ENCODE measurements around the gene NLGN4X.

The NLGN4X gene

DNA sequence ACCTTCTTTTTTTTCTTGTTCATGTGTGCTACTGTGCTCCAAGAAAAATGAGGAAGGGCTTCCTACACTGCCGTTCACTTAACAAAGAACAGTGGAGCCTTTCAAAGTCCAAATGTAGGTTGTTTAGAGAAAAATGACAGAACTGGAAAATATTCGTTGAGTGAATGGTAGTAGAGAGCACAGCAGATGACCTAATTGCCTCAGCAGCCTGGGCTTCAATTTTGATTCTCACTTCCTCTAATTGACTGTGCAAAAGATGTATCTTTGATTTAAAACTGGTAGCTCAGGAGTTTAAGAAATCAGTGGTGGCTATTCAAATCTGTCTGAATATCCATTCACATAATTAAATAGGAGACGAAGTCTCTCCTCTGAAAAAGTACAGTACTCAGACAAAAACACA is 5.2 kb downstream of the NLGN4X start:
- Histone ChIP-seq H3K79me1 (ENCODE audit: low read length) (no peaks in the 10 kb centered on the region), H2BK5ac (ENCODE audit: low read length) (no peak overlapping the region), H3K4me3 (ENCODE audit: low read length) (no peak overlapping the region), H3K27me3 (ENCODE audit: insufficient read depth, low read length, poor library complexity) (no peaks in the 10 kb centered on the region), H3K4me2 (ENCODE audit: low read length) (no peak overlapping the region), H3K56ac (ENCODE audit: low read length) (no peak overlapping the region), H4K8ac (ENCODE audit: low read depth, low read length) (no peak overlapping the region), H3K4me1 (ENCODE audit: control insufficient read depth, low read depth, low read length) (no peaks in the 10 kb centered on the region), H2BK15ac (replicated peaks; ENCODE audit: low read depth) (no peak overlapping the region), H2AK5ac (ENCODE audit: low read length) (no peak overlapping the region), H3K18ac (ENCODE audit: low read length) (no peak overlapping the region), H3K23ac (ENCODE audit: low read length) (no peak overlapping the region), H3K79me2 (ENCODE audit: control insufficient read depth, insufficient read depth, low read length) (peaks cover 45% of the 10 kb centered on the region), H3K9ac (ENCODE audit: low read length) (no peak overlapping the region), H3K27ac (ENCODE audit: low read depth, low read length) (no peak overlapping the region), H3K4ac (ENCODE audit: low read depth, low read length) (no peak overlapping the region), H2BK120ac (ENCODE audit: low read depth, low read length) (no peak overlapping the region), H3K36me3 (ENCODE audit: control insufficient read depth, insufficient read depth, low read length) (no peaks in the 10 kb centered on the region), H4K5ac (ENCODE audit: low read length) (no peak overlapping the region)
- no peak for DNase-seq
- no CpG with 5 or more reads among the region's 3 CpGs for WGBS (ENCODE audit: extremely low coverage, insufficient coverage, low lambda C conversion rate)

DNA sequence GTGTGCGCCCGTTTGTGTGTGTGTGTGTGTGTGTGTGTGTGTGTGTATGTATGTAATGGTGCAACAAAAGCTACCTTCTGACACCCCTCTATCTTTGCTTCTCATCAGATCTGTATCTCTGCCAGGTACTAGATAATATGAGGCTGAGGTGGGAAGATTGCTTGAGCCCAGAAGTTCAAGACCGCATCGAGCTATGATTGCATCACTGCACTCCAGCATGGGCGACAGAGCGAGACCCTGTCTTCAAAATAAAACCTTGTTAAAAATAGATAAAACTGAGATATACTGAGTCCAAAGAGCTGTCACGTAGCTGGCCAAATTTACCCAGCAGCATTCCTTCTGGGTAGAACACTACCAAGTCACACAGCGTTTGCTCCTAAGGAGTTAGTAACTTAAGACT is 18.4 kb downstream of the NLGN4X start:
- Histone ChIP-seq H3K79me1 (ENCODE audit: low read length) (no peaks in the 10 kb centered on the region), H3K27me3 (ENCODE audit: insufficient read depth, low read length, poor library complexity) (no peaks in the 10 kb centered on the region), H2BK5ac (ENCODE audit: low read length) (no peak overlapping the region), H4K8ac (ENCODE audit: low read depth, low read length) (no peak overlapping the region), H3K4me3 (ENCODE audit: low read length) (no peak overlapping the region), H2BK15ac (replicated peaks; ENCODE audit: low read depth) (no peak overlapping the region), H3K36me3 (ENCODE audit: control insufficient read depth, insufficient read depth, low read length) (no peaks in the 10 kb centered on the region), H3K27ac (ENCODE audit: low read depth, low read length) (no peak overlapping the region), H3K79me2 (ENCODE audit: control insufficient read depth, insufficient read depth, low read length) (peaks cover 53% of the 10 kb centered on the region), H3K56ac (ENCODE audit: low read length) (no peak overlapping the region), H3K4ac (ENCODE audit: low read depth, low read length) (no peak overlapping the region), H3K4me2 (ENCODE audit: low read length) (no peak overlapping the region), H2BK120ac (ENCODE audit: low read depth, low read length) (no peak overlapping the region), H3K9ac (ENCODE audit: low read length) (no peak overlapping the region), H3K18ac (ENCODE audit: low read length) (no peak overlapping the region), H4K5ac (ENCODE audit: low read length) (no peak overlapping the region), H3K4me1 (ENCODE audit: control insufficient read depth, low read depth, low read length) (no peaks in the 10 kb centered on the region), H3K23ac (ENCODE audit: low read length) (no peak overlapping the region), H2AK5ac (ENCODE audit: low read length) (no peak overlapping the region)
- no peak for DNase-seq
- no CpG with 5 or more reads among the region's 8 CpGs for WGBS (ENCODE audit: extremely low coverage, insufficient coverage, low lambda C conversion rate)

DNA sequence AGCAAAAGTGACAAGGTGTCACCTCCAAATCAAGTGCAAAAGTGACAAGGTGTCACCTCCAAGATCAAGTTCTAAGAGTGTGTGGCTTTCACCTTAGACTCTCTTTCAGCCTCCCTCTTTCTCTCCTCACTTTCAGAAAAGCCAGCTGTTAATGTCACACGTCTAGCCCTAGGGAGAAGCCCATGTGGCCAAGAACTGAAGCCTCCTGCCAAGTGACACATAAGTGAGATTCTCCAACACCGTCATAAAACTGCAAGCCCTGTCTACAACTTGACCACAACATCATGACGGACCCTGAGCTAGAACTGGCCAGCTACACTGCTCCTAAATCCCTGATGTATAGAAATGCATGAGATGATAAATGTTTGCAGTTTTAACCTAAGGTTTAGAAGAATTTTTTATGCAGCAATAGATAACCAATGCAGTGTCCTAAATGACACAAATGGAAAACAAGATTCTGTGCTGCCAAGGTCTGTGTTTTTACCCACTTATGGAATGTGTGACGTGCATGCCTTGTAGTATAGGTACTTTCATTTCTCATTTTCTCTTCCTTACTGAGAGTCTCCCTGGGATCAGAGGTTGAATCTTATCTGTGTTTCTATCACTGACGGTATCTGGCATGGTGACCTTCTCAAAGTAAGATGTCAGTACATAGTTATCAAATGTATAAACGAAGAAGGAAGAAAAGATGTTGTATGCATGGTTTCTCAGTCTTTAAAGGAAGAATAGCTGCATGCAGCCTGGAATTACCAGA is 25.0 kb downstream of the NLGN4X start:
- Histone ChIP-seq H3K4me2 (ENCODE audit: low read length) (no peak overlapping the region), H3K4me3 (ENCODE audit: low read length) (no peak overlapping the region), H2BK120ac (ENCODE audit: low read depth, low read length) (no peak overlapping the region), H3K4ac (ENCODE audit: low read depth, low read length) (no peak overlapping the region), H3K9ac (ENCODE audit: low read length) (no peak overlapping the region), H3K23ac (ENCODE audit: low read length) (no peak overlapping the region), H2BK5ac (ENCODE audit: low read length) (no peak overlapping the region), H3K56ac (ENCODE audit: low read length) (no peak overlapping the region), H4K5ac (ENCODE audit: low read length) (no peak overlapping the region), H4K8ac (ENCODE audit: low read depth, low read length) (no peak overlapping the region), H3K27me3 (ENCODE audit: insufficient read depth, low read length, poor library complexity) (no peaks in the 10 kb centered on the region), H3K18ac (ENCODE audit: low read length) (no peak overlapping the region), H2AK5ac (ENCODE audit: low read length) (no peak overlapping the region), H3K36me3 (ENCODE audit: control insufficient read depth, insufficient read depth, low read length) (no peaks in the 10 kb centered on the region), H3K27ac (ENCODE audit: low read depth, low read length) (no peak overlapping the region), H2BK15ac (replicated peaks; ENCODE audit: low read depth) (no peak overlapping the region), H3K4me1 (ENCODE audit: control insufficient read depth, low read depth, low read length) (no peaks in the 10 kb centered on the region), H3K79me2 (ENCODE audit: control insufficient read depth, insufficient read depth, low read length) (peaks cover 49% of the 10 kb centered on the region), H3K79me1 (ENCODE audit: low read length) (no peaks in the 10 kb centered on the region)
- no CpG with 5 or more reads among the region's 6 CpGs for whole genome bisulfite sequencing (ENCODE audit: extremely low coverage, insufficient coverage, low lambda C conversion rate)
- DNase-seq: peak; percentile 51

- H2AK5ac ChIP-seq (ENCODE audit: low read length): no peak overlapping the region
- no CpG with 5 or more reads among the region's 2 CpGs for whole genome bisulfite sequencing (ENCODE audit: extremely low coverage, insufficient coverage, low lambda C conversion rate)
Observed at GRCh38 chrX:6199486-6199885, 29.2 kb downstream of the NLGN4X start.

GRCh38 chrX:6187256-6187655 is 41.4 kb downstream of the NLGN4X start:
- no peak overlapping the region for H3K18ac ChIP-seq (ENCODE audit: low read length)
- H3K79me2 ChIP-seq (ENCODE audit: control insufficient read depth, insufficient read depth, low read length): peaks cover 13% of the 10 kb centered on the region
- no peak overlapping the region for H3K9ac ChIP-seq (ENCODE audit: low read length)
- H2BK5ac ChIP-seq (ENCODE audit: low read length): no peak overlapping the region
- no peak overlapping the region for H2AK5ac ChIP-seq (ENCODE audit: low read length)
- no peak overlapping the region for H3K56ac ChIP-seq (ENCODE audit: low read length)
- H3K4me1 ChIP-seq (ENCODE audit: control insufficient read depth, low read depth, low read length): no peaks in the 10 kb centered on the region
- no peak overlapping the region for H3K23ac ChIP-seq (ENCODE audit: low read length)
- no peak overlapping the region for H4K8ac ChIP-seq (ENCODE audit: low read depth, low read length)
- no peaks in the 10 kb centered on the region for H3K27me3 ChIP-seq (ENCODE audit: insufficient read depth, low read length, poor library complexity)
- H4K5ac ChIP-seq (ENCODE audit: low read length): no peak overlapping the region
- no peaks in the 10 kb centered on the region for H3K79me1 ChIP-seq (ENCODE audit: low read length)
- no peak overlapping the region for H3K4ac ChIP-seq (ENCODE audit: low read depth, low read length)
- H3K4me3 ChIP-seq (ENCODE audit: low read length): no peak overlapping the region
- no peak overlapping the region for H3K27ac ChIP-seq (ENCODE audit: low read depth, low read length)
- no peak for DNase-seq
- H3K36me3 ChIP-seq (ENCODE audit: control insufficient read depth, insufficient read depth, low read length): no peaks in the 10 kb centered on the region
- no CpG with 5 or more reads among the region's 28 CpGs for WGBS (ENCODE audit: extremely low coverage, insufficient coverage, low lambda C conversion rate)
- no peak overlapping the region for H3K4me2 ChIP-seq (ENCODE audit: low read length)
- no peak overlapping the region for H2BK120ac ChIP-seq (ENCODE audit: low read depth, low read length)
- no peak overlapping the region for H2BK15ac ChIP-seq (replicated peaks; ENCODE audit: low read depth)

More at GRCh38 chrX:6199486-6199885, 29.2 kb downstream of the NLGN4X start:
- Histone ChIP-seq H3K4me2 (ENCODE audit: low read length) (no peak overlapping the region), H4K8ac (ENCODE audit: low read depth, low read length) (no peak overlapping the region), H2BK15ac (replicated peaks; ENCODE audit: low read depth) (no peak overlapping the region), H4K5ac (ENCODE audit: low read length) (no peak overlapping the region), H3K27me3 (ENCODE audit: insufficient read depth, low read length, poor library complexity) (no peaks in the 10 kb centered on the region), H3K23ac (ENCODE audit: low read length) (no peak overlapping the region), H3K4ac (ENCODE audit: low read depth, low read length) (no peak overlapping the region), H3K36me3 (ENCODE audit: control insufficient read depth, insufficient read depth, low read length) (no peaks in the 10 kb centered on the region), H3K9ac (ENCODE audit: low read length) (no peak overlapping the region), H2BK5ac (ENCODE audit: low read length) (no peak overlapping the region), H3K79me1 (ENCODE audit: low read length) (no peaks in the 10 kb centered on the region), H3K4me3 (ENCODE audit: low read length) (no peak overlapping the region), H3K79me2 (ENCODE audit: control insufficient read depth, insufficient read depth, low read length) (peaks cover 34% of the 10 kb centered on the region), H3K27ac (ENCODE audit: low read depth, low read length) (no peak overlapping the region), H3K18ac (ENCODE audit: low read length) (no peak overlapping the region), H2BK120ac (ENCODE audit: low read depth, low read length) (no peak overlapping the region), H3K4me1 (ENCODE audit: control insufficient read depth, low read depth, low read length) (no peaks in the 10 kb centered on the region), H3K56ac (ENCODE audit: low read length) (no peak overlapping the region)
- DNase-seq: no peak
